Skeletal muscle satellite cell (primary cell): Measurements from ENCODE around the gene NEURL1B.

Source experiments
- H3K27me3 ChIP-seq: 2 replicates; pipeline ENCODE4 v1.7.0; 2013; ENCODE audit warnings: low read length; ENCODE audit not compliant: control insufficient read depth, insufficient read depth
- H3K36me3 ChIP-seq: 2 replicates; pipeline ENCODE4 v1.7.0; 2013; ENCODE audit warnings: mild to moderate bottlenecking, control low read depth, low read length; ENCODE audit not compliant: insufficient read depth
- H3K4me1 ChIP-seq: 2 replicates; pipeline ENCODE4 v1.7.0; 2013; ENCODE audit warnings: low read length; ENCODE audit not compliant: control insufficient read depth, insufficient read depth
- H3K4me2 ChIP-seq: 2 replicates; pipeline ENCODE4 v1.7.0; 2013; ENCODE audit warnings: mild to moderate bottlenecking, low read length
- H3K4me3 ChIP-seq: 2 replicates; pipeline ENCODE4 v1.7.0; 2013; ENCODE audit warnings: low read length
- H3K9ac ChIP-seq: 2 replicates; pipeline ENCODE4 v1.7.0; 2013; ENCODE audit warnings: mild to moderate bottlenecking, low read depth, low read length, moderate library complexity
- H3K9me3 ChIP-seq: replicated peaks from 2 replicates; pipeline ENCODE4 v1.7.0; 2013; ENCODE audit warnings: mild to moderate bottlenecking, control low read depth, low read length

NEURL1B gene

GRCh38 chr5:172686111-172686510, 45.0 kb downstream of the NEURL1B start:
- Histone ChIP-seq H3K9me3 (no peaks in the 10 kb centered on the region), H3K4me2 (no peak overlapping the region), H3K9ac (no peak overlapping the region), H3K36me3 (no peaks in the 10 kb centered on the region), H3K4me3 (no peak overlapping the region), H3K4me1 (peaks cover 6% of the 10 kb centered on the region), H3K27me3 (no peaks in the 10 kb centered on the region)

- H3K9me3 ChIP-seq: no peaks in the 10 kb centered on the region
- H3K36me3 ChIP-seq: no peaks in the 10 kb centered on the region
- H3K4me1 ChIP-seq: peaks cover 6% of the 10 kb centered on the region
- H3K4me2 ChIP-seq: no peak overlapping the region
- H3K27me3 ChIP-seq: no peaks in the 10 kb centered on the region
- H3K4me3 ChIP-seq: no peak overlapping the region
- H3K9ac ChIP-seq: no peak overlapping the region
Observed at GRCh38 chr5:172686539-172687390, 45.7 kb downstream of the NEURL1B start.

GRCh38 chr5:172687940-172688339, 46.9 kb downstream of the NEURL1B start:
- no peaks in the 10 kb centered on the region for H3K27me3 ChIP-seq
- H3K4me3 ChIP-seq: no peak overlapping the region
- no peaks in the 10 kb centered on the region for H3K9me3 ChIP-seq
- no peak overlapping the region for H3K4me2 ChIP-seq
- H3K4me1 ChIP-seq: peaks cover 6% of the 10 kb centered on the region
- no peaks in the 10 kb centered on the region for H3K36me3 ChIP-seq
- H3K9ac ChIP-seq: no peak overlapping the region

- Histone ChIP-seq H3K4me3 (no peak overlapping the region), H3K9me3 (no peaks in the 10 kb centered on the region), H3K36me3 (no peaks in the 10 kb centered on the region), H3K4me2 (no peak overlapping the region), H3K4me1 (peaks cover 6% of the 10 kb centered on the region), H3K27me3 (no peaks in the 10 kb centered on the region), H3K9ac (no peak overlapping the region)
Observed at GRCh38 chr5:172688349-172689217, 47.5 kb downstream of the NEURL1B start.

- Histone ChIP-seq H3K36me3 (no peaks in the 10 kb centered on the region), H3K4me3 (no peak overlapping the region), H3K27me3 (no peaks in the 10 kb centered on the region), H3K4me1 (peaks cover 6% of the 10 kb centered on the region), H3K4me2 (no peak overlapping the region), H3K9ac (no peak overlapping the region), H3K9me3 (no peaks in the 10 kb centered on the region)
Observed at GRCh38 chr5:172689218-172689572, 48.1 kb downstream of the NEURL1B start.

GRCh38 chr5:172689801-172690200, 48.7 kb downstream of the NEURL1B start:
- peaks cover 6% of the 10 kb centered on the region for H3K4me1 ChIP-seq
- no peak overlapping the region for H3K4me2 ChIP-seq
- no peaks in the 10 kb centered on the region for H3K36me3 ChIP-seq
- no peaks in the 10 kb centered on the region for H3K9me3 ChIP-seq
- no peak overlapping the region for H3K4me3 ChIP-seq
- H3K9ac ChIP-seq: no peak overlapping the region
- no peaks in the 10 kb centered on the region for H3K27me3 ChIP-seq

- H3K9ac ChIP-seq: no peak overlapping the region
- no peaks in the 10 kb centered on the region for H3K27me3 ChIP-seq
- H3K4me2 ChIP-seq: no peak overlapping the region
- no peaks in the 10 kb centered on the region for H3K9me3 ChIP-seq
- H3K4me3 ChIP-seq: no peak overlapping the region
- peaks cover 6% of the 10 kb centered on the region for H3K4me1 ChIP-seq
- H3K36me3 ChIP-seq: no peaks in the 10 kb centered on the region
Observed at GRCh38 chr5:172690258-172691075, 49.4 kb downstream of the NEURL1B start.

GRCh38 chr5:172691886-172692285, 50.8 kb downstream of the NEURL1B start:
- H3K9ac ChIP-seq: no peak overlapping the region
- peaks cover 4% of the 10 kb centered on the region for H3K4me1 ChIP-seq
- no peaks in the 10 kb centered on the region for H3K27me3 ChIP-seq
- H3K4me3 ChIP-seq: no peak overlapping the region
- H3K36me3 ChIP-seq: no peaks in the 10 kb centered on the region
- no peaks in the 10 kb centered on the region for H3K9me3 ChIP-seq
- no peak overlapping the region for H3K4me2 ChIP-seq

GRCh38 chr5:172692451-172692850, 51.4 kb downstream of the NEURL1B start:
- Histone ChIP-seq H3K4me1 (peaks cover 7% of the 10 kb centered on the region), H3K9me3 (no peaks in the 10 kb centered on the region), H3K9ac (no peak overlapping the region), H3K36me3 (no peaks in the 10 kb centered on the region), H3K4me3 (no peak overlapping the region), H3K4me2 (no peak overlapping the region), H3K27me3 (no peaks in the 10 kb centered on the region)

- Histone ChIP-seq H3K36me3 (no peaks in the 10 kb centered on the region), H3K4me3 (no peak overlapping the region), H3K27me3 (no peaks in the 10 kb centered on the region), H3K4me1 (peaks cover 7% of the 10 kb centered on the region), H3K9me3 (no peaks in the 10 kb centered on the region), H3K9ac (no peak overlapping the region), H3K4me2 (no peak overlapping the region)
Observed at GRCh38 chr5:172692981-172693380, 51.9 kb downstream of the NEURL1B start.

- Histone ChIP-seq H3K9ac (no peak overlapping the region), H3K4me1 (peaks cover 7% of the 10 kb centered on the region), H3K4me2 (no peak overlapping the region), H3K27me3 (no peaks in the 10 kb centered on the region), H3K9me3 (no peaks in the 10 kb centered on the region), H3K36me3 (no peaks in the 10 kb centered on the region), H3K4me3 (no peak overlapping the region)
Observed at GRCh38 chr5:172694061-172694460, 53.0 kb downstream of the NEURL1B start.
